ENCODE data around the gene ATXN2.

Gene ATXN2

DNA sequence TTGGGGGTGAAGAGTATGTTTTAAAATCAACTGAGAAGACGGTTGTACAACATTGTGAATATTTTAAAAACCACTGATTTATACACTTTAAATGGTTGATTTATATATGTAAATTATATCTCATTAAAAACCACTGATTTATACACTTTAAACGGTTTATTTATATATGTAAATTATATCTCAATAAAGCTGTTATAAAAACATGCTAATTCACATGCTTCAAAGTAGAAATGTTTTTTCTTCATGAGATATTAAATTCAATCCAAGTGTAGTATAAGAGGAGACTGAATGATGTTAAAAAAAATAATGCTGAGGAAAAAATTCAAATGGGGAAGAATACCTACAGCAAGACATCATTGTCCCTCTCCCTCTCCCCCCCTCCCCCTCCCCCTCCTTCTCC is 92.9 kb downstream of the ATXN2 start:
- Histone ChIP-seq H2AFZ (ENCODE audit: low read length) (no peak overlapping the region), H3K14ac (ENCODE audit: low read length) (no peak overlapping the region), H4K8ac (ENCODE audit: low read depth, low read length) (no peak overlapping the region), H3K23ac (ENCODE audit: low read depth, low read length, poor library complexity) (no peak overlapping the region), H3K79me1 (ENCODE audit: low read depth, low read length) (no peaks in the 10 kb centered on the region), H2BK15ac (ENCODE audit: low read length) (no peak overlapping the region), H3K27ac (replicated peaks; ENCODE audit: low read length) (no peak overlapping the region), H3K9me3 (replicated peaks in 1 of 2; ENCODE audit: control insufficient read depth in 2 of 2, insufficient read depth in 1 of 2, low read depth in 1 of 2, low read length in 2 of 2) (peaks cover 0 to 2% of the 10 kb centered on the region in 2 donors), H3K36me3 (replicated peaks in 1 of 2; ENCODE audit: control insufficient read depth in 2 of 2, insufficient read depth in 2 of 2, low read length in 2 of 2) (peaks cover 9 to 81% of the 10 kb centered on the region in 2 donors), H3K4me2 (ENCODE audit: insufficient read depth, low read length, poor library complexity, severe bottlenecking) (no peak overlapping the region), H2BK5ac (ENCODE audit: low read length) (no peak overlapping the region), H3K9ac (ENCODE audit: low read depth, low read length, poor library complexity) (no peak overlapping the region), H3K4ac (ENCODE audit: low read length) (no peak overlapping the region), H3K4me1 (ENCODE audit: control insufficient read depth in 2 of 2, insufficient read depth in 1 of 2, low read depth in 1 of 2, low read length in 2 of 2) (no peaks in the 10 kb centered on the region), H4K91ac (ENCODE audit: low read depth, low read length, poor library complexity) (no peak overlapping the region), H2BK12ac (ENCODE audit: low read length) (no peak overlapping the region), H3K27me3 (ENCODE audit: control insufficient read depth in 3 of 3, insufficient read depth in 3 of 3, low read depth in 1 of 3, low read length in 3 of 3) (no peaks in the 10 kb centered on the region), H3K18ac (ENCODE audit: low read length) (no peak overlapping the region), H2BK120ac (ENCODE audit: low read depth, low read length) (no peak overlapping the region), H3K4me3 (ENCODE audit: low read length in 2 of 2) (no peak overlapping the region), H2AK5ac (ENCODE audit: low read depth, low read length) (no peak overlapping the region)
- DNase-seq (ENCODE audit: low spot score), result no peak
- WGBS, 2 donors (ENCODE audit: extremely low coverage in 2 of 2, insufficient read length in 2 of 2, insufficient replicate concordance in 1 of 2), result no CpG with 5 or more reads among the region's 2 CpGs

DNA sequence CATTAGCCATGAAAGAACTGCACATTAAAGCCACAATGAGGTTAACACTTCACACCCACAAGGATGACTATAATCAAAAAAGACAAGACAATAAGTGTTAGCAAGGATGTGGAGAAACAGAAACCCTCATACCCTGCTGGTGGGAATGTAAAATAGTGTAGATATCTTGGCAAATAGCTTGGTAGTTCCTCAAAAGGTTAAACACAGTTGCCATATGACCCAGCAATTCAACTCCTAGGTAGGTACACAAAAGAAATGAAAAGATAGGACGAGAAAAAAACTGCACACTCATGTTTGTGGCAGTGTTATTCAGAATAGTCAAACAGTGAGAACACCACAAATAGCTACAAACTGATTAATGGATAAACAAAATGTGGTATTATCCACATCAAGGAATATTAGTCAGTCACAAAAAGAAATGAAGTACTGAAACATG is 93.5 kb downstream of the ATXN2 start:
- DNase-seq (ENCODE audit: low spot score), result no peak
- Histone ChIP-seq H2AK5ac (ENCODE audit: low read depth, low read length) (no peak overlapping the region), H2BK15ac (ENCODE audit: low read length) (no peak overlapping the region), H2AFZ (ENCODE audit: low read length) (no peak overlapping the region), H2BK12ac (ENCODE audit: low read length) (no peak overlapping the region), H3K27ac (replicated peaks; ENCODE audit: low read length) (no peak overlapping the region), H3K23ac (ENCODE audit: low read depth, low read length, poor library complexity) (no peak overlapping the region), H4K91ac (ENCODE audit: low read depth, low read length, poor library complexity) (no peak overlapping the region), H3K9ac (ENCODE audit: low read depth, low read length, poor library complexity) (no peak overlapping the region), H4K8ac (ENCODE audit: low read depth, low read length) (no peak overlapping the region), H3K4ac (ENCODE audit: low read length) (no peak overlapping the region), H2BK5ac (ENCODE audit: low read length) (no peak overlapping the region), H3K9me3 (replicated peaks in 1 of 2; ENCODE audit: control insufficient read depth in 2 of 2, insufficient read depth in 1 of 2, low read depth in 1 of 2, low read length in 2 of 2) (peaks cover 0 to 2% of the 10 kb centered on the region in 2 donors), H3K27me3 (ENCODE audit: control insufficient read depth in 3 of 3, insufficient read depth in 3 of 3, low read depth in 1 of 3, low read length in 3 of 3) (no peaks in the 10 kb centered on the region), H3K14ac (ENCODE audit: low read length) (no peak overlapping the region), H3K4me2 (ENCODE audit: insufficient read depth, low read length, poor library complexity, severe bottlenecking) (no peak overlapping the region), H3K79me1 (ENCODE audit: low read depth, low read length) (no peaks in the 10 kb centered on the region), H3K4me1 (ENCODE audit: control insufficient read depth in 2 of 2, insufficient read depth in 1 of 2, low read depth in 1 of 2, low read length in 2 of 2) (no peaks in the 10 kb centered on the region), H2BK120ac (ENCODE audit: low read depth, low read length) (no peak overlapping the region), H3K4me3 (ENCODE audit: low read length in 2 of 2) (no peak overlapping the region), H3K18ac (ENCODE audit: low read length) (no peak overlapping the region), H3K36me3 (replicated peaks in 1 of 2; ENCODE audit: control insufficient read depth in 2 of 2, insufficient read depth in 2 of 2, low read length in 2 of 2) (peaks cover 9 to 80% of the 10 kb centered on the region in 2 donors)
- no CpG with 5 or more reads among the region's 1 CpG for WGBS, 2 donors (ENCODE audit: extremely low coverage in 2 of 2, insufficient read length in 2 of 2, insufficient replicate concordance in 1 of 2)

DNA sequence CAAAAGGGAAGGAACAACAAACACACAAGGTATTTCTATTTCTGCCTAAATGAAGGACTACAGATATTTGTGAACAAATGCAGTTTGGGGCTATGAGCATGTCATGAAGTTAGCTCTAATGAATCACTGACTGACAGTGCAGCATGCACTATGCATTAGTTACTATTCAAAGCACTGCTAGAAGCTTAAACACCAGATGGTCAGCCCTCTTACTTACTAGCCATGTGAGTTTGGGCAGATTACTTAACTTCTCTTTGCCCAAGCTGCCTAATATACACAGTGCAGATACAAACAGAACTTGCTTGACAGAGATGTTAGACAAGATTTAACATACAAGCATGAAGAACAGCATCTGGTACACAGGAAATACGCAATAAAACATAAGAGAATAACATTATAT is 96.0 kb downstream of the ATXN2 start:
- no peak overlapping the region for H3K4me2 ChIP-seq (ENCODE audit: insufficient read depth, low read length, poor library complexity, severe bottlenecking)
- H3K23ac ChIP-seq (ENCODE audit: low read depth, low read length, poor library complexity), result no peak overlapping the region
- H2AK5ac ChIP-seq (ENCODE audit: low read depth, low read length), result no peak overlapping the region
- H4K8ac ChIP-seq (ENCODE audit: low read depth, low read length), result no peak overlapping the region
- no peak overlapping the region for H3K9ac ChIP-seq (ENCODE audit: low read depth, low read length, poor library complexity)
- H3K79me1 ChIP-seq (ENCODE audit: low read depth, low read length), result no peaks in the 10 kb centered on the region
- no peak overlapping the region for H2BK15ac ChIP-seq (ENCODE audit: low read length)
- H3K27ac ChIP-seq (replicated peaks; ENCODE audit: low read length), result no peak overlapping the region
- peaks cover 9 to 80% of the 10 kb centered on the region in 2 donors for H3K36me3 ChIP-seq (replicated peaks in 1 of 2; ENCODE audit: control insufficient read depth in 2 of 2, insufficient read depth in 2 of 2, low read length in 2 of 2)
- no peak overlapping the region for H3K4ac ChIP-seq (ENCODE audit: low read length)
- H3K14ac ChIP-seq (ENCODE audit: low read length), result no peak overlapping the region
- peaks cover under 1 to 2% of the 10 kb centered on the region in 2 donors for H3K9me3 ChIP-seq (replicated peaks in 1 of 2; ENCODE audit: control insufficient read depth in 2 of 2, insufficient read depth in 1 of 2, low read depth in 1 of 2, low read length in 2 of 2)
- no peaks in the 10 kb centered on the region for H3K27me3 ChIP-seq (ENCODE audit: control insufficient read depth in 3 of 3, insufficient read depth in 3 of 3, low read depth in 1 of 3, low read length in 3 of 3)
- no CpG with 5 or more reads among the region's 1 CpG for WGBS, 2 donors (ENCODE audit: extremely low coverage in 2 of 2, insufficient read length in 2 of 2, insufficient replicate concordance in 1 of 2)
- no peak overlapping the region for H3K18ac ChIP-seq (ENCODE audit: low read length)
- DNase-seq (ENCODE audit: low spot score), result no peak
- H3K4me3 ChIP-seq (ENCODE audit: low read length in 2 of 2), result no peak overlapping the region
- no peak overlapping the region for H2BK5ac ChIP-seq (ENCODE audit: low read length)
- no peak overlapping the region for H2BK120ac ChIP-seq (ENCODE audit: low read depth, low read length)
- H3K4me1 ChIP-seq (ENCODE audit: control insufficient read depth in 2 of 2, insufficient read depth in 1 of 2, low read depth in 1 of 2, low read length in 2 of 2), result no peaks in the 10 kb centered on the region
- no peak overlapping the region for H4K91ac ChIP-seq (ENCODE audit: low read depth, low read length, poor library complexity)
- H2AFZ ChIP-seq (ENCODE audit: low read length), result no peak overlapping the region
- H2BK12ac ChIP-seq (ENCODE audit: low read length), result no peak overlapping the region

DNA sequence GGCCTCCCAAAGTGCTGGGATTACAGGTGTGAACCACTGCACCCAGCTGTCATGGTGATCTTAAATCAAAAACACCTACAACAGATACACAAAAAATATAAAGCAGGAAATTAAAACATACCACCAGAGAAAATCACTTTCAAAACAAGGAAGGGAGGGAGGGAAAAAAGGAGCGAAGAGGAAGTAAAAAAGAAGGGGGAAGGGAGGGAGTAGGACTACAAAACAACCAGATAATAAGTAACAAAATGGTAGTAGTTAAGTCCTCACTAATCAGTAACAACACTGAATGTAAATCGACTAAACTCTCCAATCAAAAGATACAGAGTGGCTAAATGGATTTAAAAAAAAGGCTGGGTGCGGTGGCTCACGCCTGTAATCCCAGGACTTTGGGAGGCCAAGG is 104.4 kb downstream of the ATXN2 start:
- Histone ChIP-seq H2BK12ac (ENCODE audit: low read length) (no peak overlapping the region), H4K91ac (ENCODE audit: low read depth, low read length, poor library complexity) (no peak overlapping the region), H3K4me2 (ENCODE audit: insufficient read depth, low read length, poor library complexity, severe bottlenecking) (no peak overlapping the region), H3K36me3 (replicated peaks in 1 of 2; ENCODE audit: control insufficient read depth in 2 of 2, insufficient read depth in 2 of 2, low read length in 2 of 2) (peaks cover 8 to 97% of the 10 kb centered on the region in 2 donors), H3K18ac (ENCODE audit: low read length) (no peak overlapping the region), H3K4me3 (ENCODE audit: low read length in 2 of 2) (no peak overlapping the region), H3K27ac (replicated peaks; ENCODE audit: low read length) (no peak overlapping the region), H3K9me3 (replicated peaks in 1 of 2; ENCODE audit: control insufficient read depth in 2 of 2, insufficient read depth in 1 of 2, low read depth in 1 of 2, low read length in 2 of 2) (peaks cover 0 to 15% of the 10 kb centered on the region in 2 donors), H2BK120ac (ENCODE audit: low read depth, low read length) (no peak overlapping the region), H2BK5ac (ENCODE audit: low read length) (no peak overlapping the region), H2BK15ac (ENCODE audit: low read length) (no peak overlapping the region), H3K4ac (ENCODE audit: low read length) (no peak overlapping the region), H3K27me3 (ENCODE audit: control insufficient read depth in 3 of 3, insufficient read depth in 3 of 3, low read depth in 1 of 3, low read length in 3 of 3) (no peaks in the 10 kb centered on the region), H3K14ac (ENCODE audit: low read length) (no peak overlapping the region), H3K4me1 (ENCODE audit: control insufficient read depth in 2 of 2, insufficient read depth in 1 of 2, low read depth in 1 of 2, low read length in 2 of 2) (no peaks in the 10 kb centered on the region), H2AK5ac (ENCODE audit: low read depth, low read length) (no peak overlapping the region), H4K8ac (ENCODE audit: low read depth, low read length) (no peak overlapping the region), H3K23ac (ENCODE audit: low read depth, low read length, poor library complexity) (no peak overlapping the region), H3K79me1 (ENCODE audit: low read depth, low read length) (no peaks in the 10 kb centered on the region), H3K9ac (ENCODE audit: low read depth, low read length, poor library complexity) (no peak overlapping the region), H2AFZ (ENCODE audit: low read length) (no peak overlapping the region)
- no CpG with 5 or more reads among the region's 4 CpGs for WGBS, 2 donors (ENCODE audit: extremely low coverage in 2 of 2, insufficient read length in 2 of 2, insufficient replicate concordance in 1 of 2)
- no peak for DNase-seq (ENCODE audit: low spot score)
